Stimulated activated naive CD8-positive, alpha-beta T cell treated with anti-CD3 and anti-CD28 coated beads, Interleukin-15, Interleukin-2, amounts not matched to agents 100 U/mL and 50 U/mL, for 24 hours (primary cell): ENCODE results near the gene OR2F2.

Experiments used
- ATAC-seq: fragments of 150-1000 bp; cut with Tn5 transposase; one replicate; pipeline ENCODE4 v1.10.0; 2021
- DNase-seq: peaks from one replicate; pipeline ENCODE4 v3.0.0; 2021

Gene OR2F2

GRCh38 chr7:143914938-143915652, 19.9 kb upstream of the OR2F2 start:
- ATAC-seq: no peak
- no peak for DNase-seq

GRCh38 chr7:143924851-143925250, 10.2 kb upstream of the OR2F2 start:
- DNase-seq (no peak), ATAC-seq (no peak)

- peak; percentile 99 for ATAC-seq
- DNase-seq: no peak
These were observed 5.7 kb upstream of the OR2F2 start for GRCh38 chr7:143929224-143929920.

GRCh38 chr7:143931739-143932138, 3.3 kb upstream of the OR2F2 start:
- DNase-seq (no peak), ATAC-seq (no peak)

- no peak for DNase-seq
- no peak for ATAC-seq
These were observed 1.3 kb downstream of the OR2F2 start for GRCh38 chr7:143936087-143937009.

- ATAC-seq: no peak
- DNase-seq: no peak
These were observed 3.6 kb downstream of the OR2F2 start for GRCh38 chr7:143938379-143939243.

GRCh38 chr7:143945423-143945822, 10.4 kb downstream of the OR2F2 start:
- DNase-seq (no peak), ATAC-seq (no peak)

- no peak for ATAC-seq
- no peak for DNase-seq
These were observed 12.1 kb downstream of the OR2F2 start for GRCh38 chr7:143947111-143947510.

GRCh38 chr7:143948733-143949132, 13.7 kb downstream of the OR2F2 start:
- no peak for ATAC-seq
- no peak for DNase-seq

- DNase-seq: no peak
- ATAC-seq: no peak
These were observed 18.4 kb downstream of the OR2F2 start for GRCh38 chr7:143953421-143953820.

- no peak for DNase-seq
- ATAC-seq: no peak
These were observed 19.1 kb downstream of the OR2F2 start for GRCh38 chr7:143954135-143954534.

GRCh38 chr7:143954544-143954943, 19.5 kb downstream of the OR2F2 start, which contains the start of gene OR2F1:
TSS of gene OR2F1 (plus strand) at chr7:143954844. CDS start at chr7:143959971, 5,127 bp downstream.
- DNase-seq (no peak), ATAC-seq (no peak)

GRCh38 chr7:143958781-143959180, 23.7 kb downstream of the OR2F2 start:
- DNase-seq: no peak
- ATAC-seq: no peak

GRCh38 chr7:143960813-143961610, 26.0 kb downstream of the OR2F2 start:
- DNase-seq (no peak), ATAC-seq (no peak)

GRCh38 chr7:143965280-143965679, 30.2 kb downstream of the OR2F2 start:
- no peak for DNase-seq
- ATAC-seq: no peak

GRCh38 chr7:143967398-143967797, 32.4 kb downstream of the OR2F2 start:
- no peak for DNase-seq
- no peak for ATAC-seq

GRCh38 chr7:143973870-143974416, 38.9 kb downstream of the OR2F2 start:
- ATAC-seq (no peak), DNase-seq (no peak)

GRCh38 chr7:143974459-143974858, 39.4 kb downstream of the OR2F2 start:
- no peak for DNase-seq
- ATAC-seq: no peak

GRCh38 chr7:143975617-143976016, 40.6 kb downstream of the OR2F2 start:
- no peak for DNase-seq
- no peak for ATAC-seq

GRCh38 chr7:143978585-143978984, 43.6 kb downstream of the OR2F2 start:
- ATAC-seq: no peak
- DNase-seq: no peak

GRCh38 chr7:143979359-143979758, 44.3 kb downstream of the OR2F2 start:
- ATAC-seq: no peak
- no peak for DNase-seq
